Measurements from ENCODE around the gene RGL1.

RGL1 gene

GRCh38 chr1:183967914-183968313 lies 163.0 kb downstream of the RGL1 start:
- no peak for DNase-seq

- no peak for DNase-seq
Measured at GRCh38 chr1:183968386-183968785, 163.5 kb downstream of the RGL1 start.

GRCh38 chr1:183970516-183971300 lies 165.8 kb downstream of the RGL1 start:
- no peak for DNase-seq

- no peak for DNase-seq
Measured at GRCh38 chr1:183975651-183976050, 170.7 kb downstream of the RGL1 start.

- DNase-seq, result no peak
Measured at GRCh38 chr1:183977717-183978116, 172.8 kb downstream of the RGL1 start.
